ENCODE results near the gene UBE2D2.

DNA sequence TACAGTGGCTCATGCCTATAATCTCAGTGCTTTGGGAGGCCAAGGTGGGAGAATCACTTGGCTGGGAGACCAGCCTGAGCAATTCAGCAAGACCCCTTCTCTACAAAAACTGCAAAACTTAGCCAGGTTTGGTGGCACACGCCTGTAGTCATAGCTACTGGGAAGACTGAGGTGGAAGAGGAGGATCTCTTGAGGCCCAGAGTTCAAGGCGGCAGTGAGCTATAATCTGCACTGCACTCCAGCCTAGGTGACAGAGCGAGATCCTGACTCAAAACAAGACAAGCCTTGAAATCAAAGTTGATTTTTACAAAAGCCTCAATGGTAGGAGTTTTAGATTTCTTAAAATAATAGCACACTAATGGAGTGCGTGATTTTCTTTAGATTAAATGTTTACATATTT is 14.6 kb downstream of the UBE2D2 start:
- TF ChIP-seq, protein P1, sequence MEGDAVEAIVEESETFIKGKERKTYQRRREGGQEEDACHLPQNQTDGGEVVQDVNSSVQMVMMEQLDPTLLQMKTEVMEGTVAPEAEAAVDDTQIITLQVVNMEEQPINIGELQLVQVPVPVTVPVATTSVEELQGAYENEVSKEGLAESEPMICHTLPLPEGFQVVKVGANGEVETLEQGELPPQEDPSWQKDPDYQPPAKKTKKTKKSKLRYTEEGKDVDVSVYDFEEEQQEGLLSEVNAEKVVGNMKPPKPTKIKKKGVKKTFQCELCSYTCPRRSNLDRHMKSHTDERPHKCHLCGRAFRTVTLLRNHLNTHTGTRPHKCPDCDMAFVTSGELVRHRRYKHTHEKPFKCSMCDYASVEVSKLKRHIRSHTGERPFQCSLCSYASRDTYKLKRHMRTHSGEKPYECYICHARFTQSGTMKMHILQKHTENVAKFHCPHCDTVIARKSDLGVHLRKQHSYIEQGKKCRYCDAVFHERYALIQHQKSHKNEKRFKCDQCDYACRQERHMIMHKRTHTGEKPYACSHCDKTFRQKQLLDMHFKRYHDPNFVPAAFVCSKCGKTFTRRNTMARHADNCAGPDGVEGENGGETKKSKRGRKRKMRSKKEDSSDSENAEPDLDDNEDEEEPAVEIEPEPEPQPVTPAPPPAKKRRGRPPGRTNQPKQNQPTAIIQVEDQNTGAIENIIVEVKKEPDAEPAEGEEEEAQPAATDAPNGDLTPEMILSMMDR (IDR thresholded peaks at IDR 0.05 in 2 of 3, conservative IDR thresholded peaks at IDR 0.05 in 1 of 3; ENCODE audit: control insufficient read depth in 2 of 3, extremely low read depth in 1 of 3, insufficient read depth in 1 of 3, low read depth in 3 of 3, low read length in 3 of 3), result no peak
- TF ChIP-seq, protein P2, sequence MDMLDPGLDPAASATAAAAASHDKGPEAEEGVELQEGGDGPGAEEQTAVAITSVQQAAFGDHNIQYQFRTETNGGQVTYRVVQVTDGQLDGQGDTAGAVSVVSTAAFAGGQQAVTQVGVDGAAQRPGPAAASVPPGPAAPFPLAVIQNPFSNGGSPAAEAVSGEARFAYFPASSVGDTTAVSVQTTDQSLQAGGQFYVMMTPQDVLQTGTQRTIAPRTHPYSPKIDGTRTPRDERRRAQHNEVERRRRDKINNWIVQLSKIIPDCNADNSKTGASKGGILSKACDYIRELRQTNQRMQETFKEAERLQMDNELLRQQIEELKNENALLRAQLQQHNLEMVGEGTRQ (IDR thresholded peaks at IDR 0.05; ENCODE audit: borderline replicate concordance, low read depth, low read length), result no peak
- no peak for TF ChIP-seq FOXK2 (IDR thresholded peaks at IDR 0.05)
- no peak for TF ChIP-seq POLR2A (IDR thresholded peaks at IDR 0.05; ENCODE audit: low read depth, low read length)
- TF ChIP-seq RAD21 (IDR thresholded peaks at IDR 0.05; ENCODE audit: insufficient read depth, low read depth, low read length), result no peak
- no peak for TF ChIP-seq ZSCAN29 (IDR thresholded peaks at IDR 0.05)
- no peak for TF ChIP-seq MTA3 (IDR thresholded peaks at IDR 0.05; ENCODE audit: borderline replicate concordance, low read length)
- TF ChIP-seq SUPT20H (IDR thresholded peaks at IDR 0.05; ENCODE audit: borderline replicate concordance, control insufficient read depth, low read depth, low read length), result no peak
- no peak for TF ChIP-seq ASH2L (IDR thresholded peaks at IDR 0.05; ENCODE audit: borderline replicate concordance, low read depth)
- TF ChIP-seq ESRRA (IDR thresholded peaks at IDR 0.05; ENCODE audit: low read length), result no peak
- no peak for TF ChIP-seq NBN (IDR thresholded peaks at IDR 0.05)
- TF ChIP-seq POLR2AphosphoS5 (IDR thresholded peaks at IDR 0.05; ENCODE audit: low read length), result no peak
- TF ChIP-seq SREBF2 (IDR thresholded peaks at IDR 0.05; ENCODE audit: low read length), result no peak
